ENCODE measurements around the gene GRIN1.

The GRIN1 gene

GRCh38 chr9:137180491-137180890, 41.5 kb downstream of the GRIN1 start:
- DNase-seq: no peak

GRCh38 chr9:137181680-137182079, 42.7 kb downstream of the GRIN1 start:
- DNase-seq: no peak

GRCh38 chr9:137182836-137183235, 43.9 kb downstream of the GRIN1 start:
- DNase-seq: no peak

- DNase-seq: no peak
Measured at GRCh38 chr9:137183980-137184595, 45.1 kb downstream of the GRIN1 start.

- no peak for DNase-seq
Measured at GRCh38 chr9:137184881-137185660, 46.1 kb downstream of the GRIN1 start.

GRCh38 chr9:137185921-137186320, 47.0 kb downstream of the GRIN1 start:
- no peak for DNase-seq

GRCh38 chr9:137186385-137186784, 47.4 kb downstream of the GRIN1 start:
- DNase-seq: no peak

- DNase-seq: no peak
Measured at GRCh38 chr9:137187386-137187785, 48.4 kb downstream of the GRIN1 start.

- DNase-seq: no peak
Measured at GRCh38 chr9:137188086-137188489, 49.1 kb downstream of the GRIN1 start.

GRCh38 chr9:137188490-137189296, 49.7 kb downstream of the GRIN1 start, which contains the start of the genes ANAPC2 and SSNA1:
Gene ANAPC2, minus strand, starts transcription at chr9:137188560. Its CDS starts 28 bp downstream, at chr9:137188532.
Gene SSNA1, plus strand, starts transcription at chr9:137188676. Its CDS starts 51 bp downstream, at chr9:137188727.
- DNase-seq: peak; percentile 90

GRCh38 chr9:137189297-137190295, 50.6 kb downstream of the GRIN1 start:
- DNase-seq: no peak

GRCh38 chr9:137190315-137190856, 51.4 kb downstream of the GRIN1 start:
- no peak for DNase-seq

GRCh38 chr9:137191245-137191644, 52.3 kb downstream of the GRIN1 start:
- no peak for DNase-seq

GRCh38 chr9:137191691-137192447, 52.9 kb downstream of the GRIN1 start:
- no peak for DNase-seq

- DNase-seq: no peak
Measured at GRCh38 chr9:137192448-137192780, 53.5 kb downstream of the GRIN1 start.

- no peak for DNase-seq
Measured at GRCh38 chr9:137192859-137193258, 53.9 kb downstream of the GRIN1 start.

- no peak for DNase-seq
Measured at GRCh38 chr9:137193771-137194170, 54.8 kb downstream of the GRIN1 start.

- no peak for DNase-seq
Measured at GRCh38 chr9:137194388-137194787, 55.4 kb downstream of the GRIN1 start.

GRCh38 chr9:137194909-137195308, 56.0 kb downstream of the GRIN1 start:
- DNase-seq: no peak

- no peak for DNase-seq
Measured at GRCh38 chr9:137195525-137196220, 56.7 kb downstream of the GRIN1 start.

Data from stimulated activated CD4-positive, alpha-beta T cell treated with anti-CD3 and anti-CD28 coated beads, Interleukin-1b, Interleukin-23, amount 100 ng/mL, for 48 hours (primary cell).